HCT116 (cell line): Measurements from ENCODE around the gene LTO1. TPM values are rescaled to one million over a fixed set of nuclear protein-coding genes. Genes with fewer than 3 reads are reported as not detected.

ENCODE experiments used
- ATAC-seq: fragments of 200-7000 bp; cut with Tn5 transposase; 2 replicates; pipeline ENCODE4 v1.9.1; 2020; ENCODE audit warnings: mild to moderate bottlenecking, moderate library complexity
- BruUV-seq: library from RNA; stranded (reverse); fragments of 400-500 nt; replicated peaks from 2 replicates; lab custom pipeline; 2021; lab: Mats Ljungman, UMichigan
- CTCF ChIA-PET: fragments of 300-600 bp; sonication (Branson Sonifier 250); formaldehyde crosslinking; loops from one replicate; lab custom pipeline; 2021; ENCODE audit warnings: antibody characterized with exemption; lab: Charles Lee
- POLR2A ChIA-PET: fragments of 300-600, 350-600 bp; sonication (Branson Sonifier 250); formaldehyde crosslinking; loops from one replicate; lab custom pipeline; 2021; ENCODE audit warnings: antibody characterized with exemption; lab: Charles Lee
- RAD21 ChIA-PET, 2 experiments: fragments of 300-600 bp; sonication (Branson Sonifier 250); formaldehyde crosslinking; loops; one replicate each; lab custom pipeline; 2023; ENCODE audit warnings: low total read pairs in 2 of 2; ENCODE audit not compliant: uncharacterized antibody in 2 of 2, unreplicated experiment in 2 of 2, low non-redundant PET in 1 of 2; lab: Charles Lee
- DNase-seq: peaks from one replicate; pipeline ENCODE4 v3.0.0-alpha.2; 2010; ENCODE audit warnings: low read depth, low spot score
- H2AFZ ChIP-seq: fragments of 200-600 bp; shearing (Covaris generic), sonication (generic); 2 replicates; pipeline ENCODE4 v1.6.1; 2017; ENCODE audit warnings: low read depth, mixed run types, mixed read lengths, antibody characterized with exemption, low read length; ENCODE audit not compliant: poor library complexity, severe bottlenecking
- H3K27ac ChIP-seq: 2 replicates; pipeline ENCODE4 v1.5.1; 2012; ENCODE audit warnings: low read depth, low read length
- H3K27me3 ChIP-seq: fragments of 200-600 bp; sonication (generic); 2 replicates; pipeline ENCODE4 v1.6.1; 2016; ENCODE audit warnings: mixed run types, low read length, mixed read lengths; ENCODE audit not compliant: insufficient read depth
- H3K36me3 ChIP-seq, 2 experiments: fragments of 200-500 bp in 1 of 2; fragments of 200-600 bp in 1 of 2; sonication (Bioruptor generic) in 1 of 2; sonication (generic) in 1 of 2; 2 replicates each; pipeline versions ENCODE4 v1.5.1 to v1.6.1; 2014 to 2016; ENCODE audit warnings: low read length in 2 of 2, inconsistent platforms in 1 of 2, mixed read lengths in 1 of 2, mixed run types in 1 of 2; ENCODE audit not compliant: insufficient read depth in 2 of 2, control insufficient read depth in 1 of 2
- H3K4me1 ChIP-seq, 2 experiments: fragments of 200-600 bp in 1 of 2; sonication (generic) in 1 of 2; 2 replicates each; pipeline versions ENCODE4 v1.5.1 to v1.6.1; 2012 to 2017; ENCODE audit warnings: low read length in 2 of 2, inconsistent platforms in 1 of 2, mild to moderate bottlenecking in 1 of 2, mixed read lengths in 1 of 2, mixed run types in 1 of 2, moderate library complexity in 1 of 2; ENCODE audit not compliant: insufficient read depth in 2 of 2, control insufficient read depth in 1 of 2
- H3K4me2 ChIP-seq: fragments of 200-600 bp; sonication (generic); 2 replicates; pipeline ENCODE4 v1.6.1; 2017; ENCODE audit warnings: mixed run types, low read length, mixed read lengths
- H3K4me3 ChIP-seq, 2 experiments: fragments of 200-600 bp in 1 of 2; sonication (generic) in 1 of 2; replicated peaks in 1 of 2; 2 replicates each; pipeline ENCODE4 v1.5.1; 2011 to 2016; ENCODE audit warnings: low read length in 2 of 2, control low read depth in 1 of 2, low read depth in 1 of 2, mild to moderate bottlenecking in 1 of 2, mixed read lengths in 1 of 2, mixed run types in 1 of 2
- H3K79me2 ChIP-seq: fragments of 200-600 bp; sonication (generic); 2 replicates; pipeline ENCODE4 v1.6.1; 2017; ENCODE audit warnings: mild to moderate bottlenecking, mixed run types, low read length, moderate library complexity, mixed read lengths; ENCODE audit not compliant: insufficient read depth
- H3K9ac ChIP-seq: fragments of 200-600 bp; sonication (generic); 2 replicates; pipeline ENCODE4 v1.6.1; 2016; ENCODE audit warnings: low read length, mixed read lengths
- H3K9me2 ChIP-seq: fragments of 200-600 bp; sonication (generic), shearing (Covaris generic); 2 replicates; pipeline ENCODE4 v1.6.1; 2017; ENCODE audit warnings: mixed run types, mild to moderate bottlenecking, moderate library complexity; ENCODE audit not compliant: insufficient read depth
- H3K9me3 ChIP-seq, 2 experiments: fragments of 200-500 bp in 1 of 2; fragments of 200-600 bp in 1 of 2; sonication (Bioruptor generic) in 1 of 2; sonication (generic) in 1 of 2; 2 replicates each; pipeline ENCODE4 v1.6.1; 2014 to 2017; ENCODE audit warnings: low read length in 2 of 2, mixed read lengths in 2 of 2, inconsistent platforms in 1 of 2, low read depth in 1 of 2, mild to moderate bottlenecking in 1 of 2, mixed run types in 1 of 2, moderate library complexity in 1 of 2; ENCODE audit not compliant: control insufficient read depth in 1 of 2, insufficient read depth in 1 of 2
- H4K20me1 ChIP-seq: fragments of 200-600 bp; sonication (generic), shearing (Covaris generic); 2 replicates; pipeline ENCODE4 v1.6.1; 2017; ENCODE audit warnings: mixed run types, mild to moderate bottlenecking, moderate library complexity; ENCODE audit not compliant: insufficient read depth
- ATF3 ChIP-seq: IDR thresholded peaks from 2 replicates; pipeline ENCODE4 v1.6.1; 2012
- CBX3 ChIP-seq: IDR thresholded peaks from 2 replicates; pipeline ENCODE4 v1.6.1; 2012; ENCODE audit warnings: low read depth
- CTCF ChIP-seq, 3 experiments: fragments of 200-600 bp in 1 of 3; sonication (generic) in 1 of 3; IDR thresholded peaks in 2 of 3; conservative IDR thresholded peaks in 1 of 3; 2 replicates each; pipeline ENCODE4 v1.5.1; 2012 to 2017; ENCODE audit warnings: low read depth in 2 of 3, low read length in 2 of 3, antibody characterized with exemption in 1 of 3, borderline replicate concordance in 1 of 3, control low read depth in 1 of 3, mild to moderate bottlenecking in 1 of 3, mixed read lengths in 1 of 3, mixed run types in 1 of 3, moderate library complexity in 1 of 3; ENCODE audit not compliant: insufficient read depth in 1 of 3
- EZH2 ChIP-seq: fragments of 200-600 bp; sonication (generic); IDR thresholded peaks from 2 replicates; pipeline ENCODE4 v1.6.1; 2017; ENCODE audit warnings: antibody characterized with exemption, mixed run types
- EZH2phosphoT487 ChIP-seq: fragments of 200-600 bp; IDR thresholded peaks from 2 replicates; pipeline ENCODE4 v1.6.1; 2018; ENCODE audit warnings: antibody characterized with exemption, borderline replicate concordance
- POLR2A ChIP-seq: IDR thresholded peaks from 2 replicates; pipeline ENCODE4 v1.7.0; 2011; ENCODE audit warnings: borderline replicate concordance; ENCODE audit not compliant: insufficient read depth, insufficient read length; ENCODE audit errors: extremely low read depth
- SRF ChIP-seq: IDR thresholded peaks from 2 replicates; pipeline ENCODE4 v1.6.1; 2012; ENCODE audit warnings: low read depth
- ZBTB33 ChIP-seq: IDR thresholded peaks from 2 replicates; pipeline ENCODE4 v1.6.1; 2011; ENCODE audit warnings: mild to moderate bottlenecking, low read length, moderate library complexity; ENCODE audit not compliant: insufficient replicate concordance; ENCODE audit errors: extremely low read depth
- ZNF274 ChIP-seq: fragments of 200-500 bp; sonication (Bioruptor generic); IDR thresholded peaks from 2 replicates; pipeline ENCODE4 v1.6.1; 2014; ENCODE audit warnings: mild to moderate bottlenecking, low read depth, low read length, inconsistent platforms
- intact Hi-C: fragments of 100-400 bp; cut with micrococcal nuclease; formaldehyde crosslinking; loops from 2 replicates; pipeline ENCODE4 v1.10.0; 2022
- total RNA-seq: library from RNA; stranded (reverse); gene quantifications from one replicate; pipeline ENCODE4 v1.2.1, GENCODE V29; 2021; ENCODE audit not compliant: unreplicated experiment

The LTO1 gene
- total RNA-seq, 1 experiment from 2014 or later: 21.3 TPM

GRCh38 chr11:69683764-69684333, 8.7 kb upstream of the LTO1 start (continued):
- TF ChIP-seq ZBTB33 (no peak), ZNF274 (no peak), POLR2A (no peak), SRF (no peak), EZH2 (no peak), CTCF (IDR thresholded peaks at IDR 0.05 in 2 of 3, conservative IDR thresholded peaks at IDR 0.05 in 1 of 3; ENCODE audit: borderline replicate concordance in 1 of 3, insufficient read depth in 1 of 3, low read depth in 2 of 3, low read length in 2 of 3) (peak; percentile 56 to 73 (median 71); a peak in 5 of 6 replicates), EZH2phosphoT487 (no peak)

- intact Hi-C loops: no loop called here
- TF ChIP-seq ATF3: no peak
- 0 out of 2 replicates have a peak, but pooled peaks have one; percentile 28 for TF ChIP-seq CBX3
- Histone ChIP-seq H3K9me2 (no peaks in the 10 kb centered on the region), H3K4me3 (no peak overlapping the region), H3K4me1 (peaks cover under 1 to 41% of the 10 kb centered on the region in 2 experiments; a peak in 3 of 4 replicates), H3K36me3 (no peaks in the 10 kb centered on the region), H3K27me3 (no peaks in the 10 kb centered on the region), H4K20me1 (no peaks in the 10 kb centered on the region), H2AFZ (peak overlapping the region; percentile 66), H3K79me2 (no peaks in the 10 kb centered on the region), H3K27ac (no peak overlapping the region), H3K4me2 (no peak overlapping the region), H3K9me3 (peaks cover 0 to 7% of the 10 kb centered on the region in 2 experiments; a peak in 1 of 4 replicates), H3K9ac (no peak overlapping the region)
- no TSS peak for BruUV-seq
- ChIA-PET POLR2A (no interaction called here), CTCF (interaction anchor here (1.4 kb wide), 1 partner anchor 39 kb away, joined by 5 read pairs; no protein-coding TSS in a partner anchor), RAD21 (no interaction called here)
- ATAC-seq (no peak), DNase-seq (no peak)
Observed at GRCh38 chr11:69682681-69683326, 7.7 kb upstream of the LTO1 start.
